ENCODE results near the gene SART1.

DNA sequence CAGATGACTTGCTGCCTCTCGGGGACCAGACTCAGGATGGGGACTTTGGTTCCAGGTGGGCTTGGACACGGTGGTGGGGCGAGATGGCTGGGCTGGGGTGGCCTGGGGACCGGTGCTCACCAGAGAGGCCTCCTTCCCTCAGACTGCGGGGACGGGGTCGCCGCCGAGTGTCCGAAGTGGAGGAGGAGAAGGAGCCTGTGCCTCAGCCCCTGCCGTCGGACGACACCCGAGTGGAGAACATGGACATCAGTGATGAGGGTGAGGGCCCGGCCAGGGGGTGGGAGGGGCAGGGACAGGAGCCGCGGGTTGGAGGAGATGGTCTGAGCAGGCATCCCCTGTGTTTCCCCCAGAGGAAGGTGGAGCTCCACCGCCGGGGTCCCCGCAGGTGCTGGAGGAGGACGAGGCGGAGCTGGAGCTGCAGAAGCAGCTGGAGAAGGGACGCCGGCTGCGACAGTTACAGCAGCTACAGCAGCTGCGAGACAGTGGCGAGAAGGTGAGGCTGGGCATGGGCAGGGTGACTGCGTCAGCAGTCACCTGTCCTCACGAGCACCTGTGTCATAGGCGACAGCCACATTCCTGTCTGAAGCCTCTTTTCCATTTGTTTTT is 5.9 kb downstream of the SART1 start:
- no peak for TF ChIP-seq EZH2 (IDR thresholded peaks at IDR 0.05)
- no peak for TF ChIP-seq POLR2AphosphoS5 (IDR thresholded peaks at IDR 0.05; ENCODE audit: borderline replicate concordance, low read depth, low read length)

All from SK-N-MC (cell line).